GM21825 (cell line): Measurements from ENCODE around the gene CHI3L1.
"Not testable (repeated sequence)": the region's sequence is repeated elsewhere in the genome, so short reads cannot be mapped to it uniquely, and the experiment has no call there.

ENCODE experiments used
- ATAC-seq: cut with Tn5 transposase; IDR thresholded peaks from one replicate; pipeline ENCODE4 v1.9.1; 2021; ENCODE audit warnings: mild to moderate bottlenecking, moderate library complexity; ENCODE audit not compliant: unreplicated experiment

Gene CHI3L1

GRCh38 chr1:203186446-203187303 lies at the start of gene CHI3L1:
TSS of gene CHI3L1 (minus strand) at chr1:203186704. CDS start at chr1:203186623, 81 bp downstream.
- no peak for ATAC-seq

GRCh38 chr1:203234901-203235300 lies 48.4 kb upstream of the CHI3L1 start:
- ATAC-seq: not testable (repeated sequence)

GRCh38 chr1:203229471-203230135 lies 43.1 kb upstream of the CHI3L1 start, which contains the start of gene CHIT1:
TSS of gene CHIT1 (minus strand) at chr1:203229673. CDS start at chr1:203229636, 37 bp downstream.
- no peak for ATAC-seq

- no peak for ATAC-seq
Observed at GRCh38 chr1:203228670-203229069, 42.2 kb upstream of the CHI3L1 start.

- no peak for ATAC-seq
Observed at GRCh38 chr1:203227371-203228083, 41.0 kb upstream of the CHI3L1 start.

GRCh38 chr1:203225071-203225470 lies 38.6 kb upstream of the CHI3L1 start:
- ATAC-seq: no peak

GRCh38 chr1:203223012-203223775 lies 36.7 kb upstream of the CHI3L1 start:
- ATAC-seq: no peak

GRCh38 chr1:203219934-203220333 lies 33.4 kb upstream of the CHI3L1 start:
- no peak for ATAC-seq

- ATAC-seq: no peak
Observed at GRCh38 chr1:203219171-203219570, 32.7 kb upstream of the CHI3L1 start.

GRCh38 chr1:203217668-203218067 lies 31.2 kb upstream of the CHI3L1 start:
- no peak for ATAC-seq

GRCh38 chr1:203217139-203217655 lies 30.7 kb upstream of the CHI3L1 start:
- ATAC-seq: no peak

GRCh38 chr1:203216274-203217138 lies 30.0 kb upstream of the CHI3L1 start:
- ATAC-seq: no peak

GRCh38 chr1:203215573-203215972 lies 29.1 kb upstream of the CHI3L1 start:
- no peak for ATAC-seq

- no peak for ATAC-seq
Observed at GRCh38 chr1:203214871-203215270, 28.4 kb upstream of the CHI3L1 start.

- no peak for ATAC-seq
Observed at GRCh38 chr1:203213126-203213525, 26.6 kb upstream of the CHI3L1 start.

GRCh38 chr1:203211812-203212211 lies 25.3 kb upstream of the CHI3L1 start:
- no peak for ATAC-seq

- no peak for ATAC-seq
Observed at GRCh38 chr1:203210988-203211387, 24.5 kb upstream of the CHI3L1 start.

- no peak for ATAC-seq
Observed at GRCh38 chr1:203210350-203210749, 23.8 kb upstream of the CHI3L1 start.

- no peak for ATAC-seq
Observed at GRCh38 chr1:203208181-203208580, 21.7 kb upstream of the CHI3L1 start.
